WTC11 (cell line): ENCODE data around the gene CABP7. TPM values are rescaled to one million over a fixed set of nuclear protein-coding genes. Genes with fewer than 3 reads are reported as not detected.

Source experiments
- ATAC-seq: fragments of 200-7000 bp; cut with Tn5 transposase; 2 replicates; pipeline ENCODE4 v1.10.0; 2021; ENCODE audit warnings: mild to moderate bottlenecking, moderate library complexity
- CTCF ChIA-PET: fragments of 300-600 bp; sonication (Branson Sonifier 250); formaldehyde crosslinking; loops from one replicate; lab custom pipeline; 2021; ENCODE audit warnings: antibody characterized with exemption; lab: Charles Lee
- POLR2A ChIA-PET: fragments of 350-600 bp; sonication (Branson Sonifier 250); formaldehyde crosslinking; loops from one replicate; lab custom pipeline; 2021; ENCODE audit warnings: antibody characterized with exemption; lab: Charles Lee
- DNase-seq: peaks from one replicate; pipeline ENCODE4 v3.0.0; 2021; ENCODE audit warnings: low spot score
- H3K27ac Mint-ChIP-seq: 2 replicates; pipeline ENCODE4 v1.8.0; 2021; ENCODE audit warnings: mixed read lengths
- H3K27me3 Mint-ChIP-seq: 2 replicates; pipeline ENCODE4 v1.8.0; 2021; ENCODE audit warnings: low read depth, mild to moderate bottlenecking, moderate library complexity, mixed read lengths
- H3K36me3 Mint-ChIP-seq: 2 replicates; pipeline ENCODE4 v1.8.0; 2021; ENCODE audit warnings: mixed read lengths
- H3K4me1 Mint-ChIP-seq: 2 replicates; pipeline ENCODE4 v1.8.0; 2022; ENCODE audit warnings: mixed read lengths
- H3K4me3 Mint-ChIP-seq: 2 replicates; pipeline ENCODE4 v1.8.0; 2021; ENCODE audit warnings: mild to moderate bottlenecking, moderate library complexity, mixed read lengths
- H3K9me3 Mint-ChIP-seq: 2 replicates; pipeline ENCODE4 v1.8.0; 2021; ENCODE audit warnings: mixed read lengths
- ESRRA ChIP-seq: sonication (generic); formaldehyde crosslinking; IDR thresholded peaks from 2 replicates; pipeline ENCODE4 v1.8.1; 2022; ENCODE audit warnings: mild to moderate bottlenecking, missing genetic modification reagents, borderline replicate concordance
- FOXJ3 ChIP-seq: sonication (generic); formaldehyde crosslinking; IDR thresholded peaks from 2 replicates; pipeline ENCODE4 v1.9.0; 2021; ENCODE audit warnings: missing genetic modification reagents, mild to moderate bottlenecking, borderline replicate concordance
- MXD4 ChIP-seq: fragments of 250-450 bp; sonication (Bioruptor Pico); IDR thresholded peaks from 2 replicates; pipeline ENCODE4 v1.8.0; 2021; ENCODE audit warnings: mild to moderate bottlenecking, moderate library complexity, borderline replicate concordance
- MYBL2 ChIP-seq: sonication (generic); formaldehyde crosslinking; IDR thresholded peaks from 2 replicates; pipeline ENCODE4 v1.8.1; 2023; ENCODE audit warnings: mild to moderate bottlenecking, moderate library complexity, missing genetic modification reagents
- NFATC4 ChIP-seq: fragments of 250-450 bp; sonication (Bioruptor Pico); IDR thresholded peaks from 2 replicates; pipeline ENCODE4 v1.9.0; 2021; ENCODE audit warnings: mild to moderate bottlenecking
- NR3C1 ChIP-seq: sonication (generic); formaldehyde crosslinking; conservative IDR thresholded peaks from 2 replicates; pipeline ENCODE4 v1.8.1; 2023; ENCODE audit warnings: low read depth, mild to moderate bottlenecking, missing genetic modification reagents
- PRRX2 ChIP-seq: fragments of 250-450 bp; sonication (Bioruptor Pico); IDR thresholded peaks from 2 replicates; pipeline ENCODE4 v1.8.0; 2021; ENCODE audit warnings: mild to moderate bottlenecking
- SMAD3 ChIP-seq: sonication (generic); formaldehyde crosslinking; IDR thresholded peaks from 2 replicates; pipeline ENCODE4 v1.8.0; 2022; ENCODE audit warnings: missing genetic modification reagents, mild to moderate bottlenecking, borderline replicate concordance
- ZNF317 ChIP-seq: sonication (generic); formaldehyde crosslinking; IDR thresholded peaks from 2 replicates; pipeline ENCODE4 v1.8.1; 2023; ENCODE audit warnings: low read depth, mild to moderate bottlenecking, moderate library complexity, missing genetic modification reagents, borderline replicate concordance
- ZNF396 ChIP-seq: fragments of 250-450 bp; sonication (Bioruptor Pico); IDR thresholded peaks from 2 replicates; pipeline ENCODE4 v1.8.0; 2021; ENCODE audit warnings: mild to moderate bottlenecking, moderate library complexity, borderline replicate concordance
- ZNF423 ChIP-seq: fragments of 250-450 bp; sonication (Bioruptor Pico); IDR thresholded peaks from 2 replicates; pipeline ENCODE4 v2.1.2; 2022; ENCODE audit warnings: mild to moderate bottlenecking, moderate library complexity
- total RNA-seq: library from RNA; stranded (reverse); gene quantifications from 3 replicates; pipeline ENCODE4 v1.2.3, GENCODE V29; 2021
- TF ChIP-seq, protein P1 (sequence below): sonication (generic); formaldehyde crosslinking; IDR thresholded peaks from 2 replicates; pipeline ENCODE4 v1.8.0; 2022; ENCODE audit warnings: mild to moderate bottlenecking, missing genetic modification reagents
- TF ChIP-seq, protein P2 (sequence below): sonication (generic); formaldehyde crosslinking; IDR thresholded peaks from 2 replicates; pipeline ENCODE4 v1.8.1; 2022; ENCODE audit warnings: missing genetic modification reagents, borderline replicate concordance
- TF ChIP-seq, protein P3 (sequence below): sonication (generic); formaldehyde crosslinking; IDR thresholded peaks from 2 replicates; pipeline ENCODE4 v1.8.1; 2023; ENCODE audit warnings: mild to moderate bottlenecking, missing genetic modification reagents, moderate library complexity
- TF ChIP-seq, protein P4 (sequence below): sonication (generic); formaldehyde crosslinking; IDR thresholded peaks from 2 replicates; pipeline ENCODE4 v1.8.0; 2022; ENCODE audit warnings: mild to moderate bottlenecking, missing genetic modification reagents
- TF ChIP-seq, protein P5 (sequence below): sonication (generic); formaldehyde crosslinking; IDR thresholded peaks from 2 replicates; pipeline ENCODE4 v1.8.1; 2023; ENCODE audit warnings: mild to moderate bottlenecking, missing genetic modification reagents
- TF ChIP-seq, protein P6 (sequence below): sonication (generic); formaldehyde crosslinking; IDR thresholded peaks from 2 replicates; pipeline ENCODE4 v1.8.1; 2023; ENCODE audit warnings: mild to moderate bottlenecking, moderate library complexity, missing genetic modification reagents
- TF ChIP-seq, protein P7 (sequence below): fragments of 250-450 bp; sonication (Bioruptor Pico); IDR thresholded peaks from 2 replicates; pipeline ENCODE4 v1.8.0; 2021; ENCODE audit warnings: mild to moderate bottlenecking
- TF ChIP-seq, protein P8 (sequence below): sonication (generic); formaldehyde crosslinking; IDR thresholded peaks from 2 replicates; pipeline ENCODE4 v1.8.0; 2023; ENCODE audit warnings: missing genetic modification reagents
- TF ChIP-seq, protein P9 (sequence below): sonication (generic); formaldehyde crosslinking; IDR thresholded peaks from 2 replicates; pipeline ENCODE4 v1.8.1; 2022; ENCODE audit warnings: mild to moderate bottlenecking, missing genetic modification reagents, moderate library complexity, borderline replicate concordance
- TF ChIP-seq, protein P10 (sequence below): sonication (generic); formaldehyde crosslinking; conservative IDR thresholded peaks from 2 replicates; pipeline ENCODE4 v1.8.1; 2023; ENCODE audit warnings: mild to moderate bottlenecking, low read depth, missing genetic modification reagents, moderate library complexity

The CABP7 gene
- total RNA-seq, 1 experiment from 2014 or later = 0.17 TPM

DNA sequence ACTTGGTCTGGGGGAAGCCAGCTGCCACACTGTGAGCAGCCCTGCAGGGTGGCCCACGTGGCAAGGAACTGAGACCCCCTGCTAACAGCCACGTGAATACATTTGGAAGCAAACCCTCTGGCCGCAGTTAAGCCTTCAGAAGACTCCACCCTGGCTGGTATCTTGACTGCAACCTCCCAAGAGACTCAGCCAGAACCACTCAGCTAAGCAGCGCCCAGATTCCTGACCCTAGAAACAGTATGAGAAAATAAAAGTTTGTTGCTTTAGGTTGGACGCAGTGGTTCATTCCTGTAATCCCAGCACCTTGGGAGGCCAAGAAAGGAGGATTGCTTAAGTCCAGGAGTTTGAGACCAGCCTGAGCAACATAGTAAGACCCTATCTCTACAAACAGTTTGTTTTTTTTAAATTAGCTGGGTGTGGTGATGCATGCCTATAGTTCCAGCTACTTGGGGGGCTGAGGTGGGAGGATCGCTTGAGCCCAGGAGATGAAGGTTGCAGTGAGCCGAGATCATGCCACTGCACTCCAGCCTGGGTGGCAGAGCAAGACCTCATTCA lies 38.3 kb downstream of the CABP7 start (continued):
- TF ChIP-seq, protein P1, sequence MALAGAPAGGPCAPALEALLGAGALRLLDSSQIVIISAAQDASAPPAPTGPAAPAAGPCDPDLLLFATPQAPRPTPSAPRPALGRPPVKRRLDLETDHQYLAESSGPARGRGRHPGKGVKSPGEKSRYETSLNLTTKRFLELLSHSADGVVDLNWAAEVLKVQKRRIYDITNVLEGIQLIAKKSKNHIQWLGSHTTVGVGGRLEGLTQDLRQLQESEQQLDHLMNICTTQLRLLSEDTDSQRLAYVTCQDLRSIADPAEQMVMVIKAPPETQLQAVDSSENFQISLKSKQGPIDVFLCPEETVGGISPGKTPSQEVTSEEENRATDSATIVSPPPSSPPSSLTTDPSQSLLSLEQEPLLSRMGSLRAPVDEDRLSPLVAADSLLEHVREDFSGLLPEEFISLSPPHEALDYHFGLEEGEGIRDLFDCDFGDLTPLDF (CRISPR knock-in tag) = no peak
- TF ChIP-seq, protein P2, sequence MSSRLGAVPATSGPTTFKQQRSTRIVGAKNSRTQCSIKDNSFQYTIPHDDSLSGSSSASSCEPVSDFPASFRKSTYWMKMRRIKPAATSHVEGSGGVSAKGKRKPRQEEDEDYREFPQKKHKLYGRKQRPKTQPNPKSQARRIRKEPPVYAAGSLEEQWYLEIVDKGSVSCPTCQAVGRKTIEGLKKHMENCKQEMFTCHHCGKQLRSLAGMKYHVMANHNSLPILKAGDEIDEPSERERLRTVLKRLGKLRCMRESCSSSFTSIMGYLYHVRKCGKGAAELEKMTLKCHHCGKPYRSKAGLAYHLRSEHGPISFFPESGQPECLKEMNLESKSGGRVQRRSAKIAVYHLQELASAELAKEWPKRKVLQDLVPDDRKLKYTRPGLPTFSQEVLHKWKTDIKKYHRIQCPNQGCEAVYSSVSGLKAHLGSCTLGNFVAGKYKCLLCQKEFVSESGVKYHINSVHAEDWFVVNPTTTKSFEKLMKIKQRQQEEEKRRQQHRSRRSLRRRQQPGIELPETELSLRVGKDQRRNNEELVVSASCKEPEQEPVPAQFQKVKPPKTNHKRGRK (CRISPR knock-in tag) = no peak
- no peak for TF ChIP-seq PRRX2

DNA sequence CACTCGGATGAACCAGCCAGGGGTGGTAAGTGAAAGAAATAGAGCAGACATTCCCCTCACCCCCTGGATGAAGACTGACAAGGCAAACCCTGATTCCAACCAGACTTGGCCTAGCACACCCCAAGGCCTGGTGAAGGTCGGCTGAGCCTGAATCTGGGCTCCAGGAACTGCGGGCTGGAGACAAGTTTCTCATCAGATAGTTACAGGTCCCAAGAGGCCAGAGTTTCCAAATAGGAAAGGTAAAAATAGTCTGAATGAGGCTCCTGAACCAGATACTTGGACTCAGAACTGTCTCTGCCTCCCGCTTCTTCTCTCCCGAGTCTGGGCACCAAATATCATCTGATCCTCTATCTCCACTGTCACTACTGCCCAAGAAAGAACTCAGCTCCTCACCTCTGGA lies 39.2 kb downstream of the CABP7 start:
- POLR2A ChIA-PET = no interaction called here
- H3K36me3 Mint-ChIP-seq = no peaks in the 10 kb centered on the region
- CTCF ChIA-PET = interaction anchor here (0.6 to 1.0 kb wide), 2 partner anchors 8 to 169 kb away, joined by 3 read pairs; partner anchors contain the start of genes UQCR10 and ZMAT5
- H3K4me1 Mint-ChIP-seq = no peaks in the 10 kb centered on the region
- no peak overlapping the region for H3K4me3 Mint-ChIP-seq
- ATAC-seq = no peak
- no peak overlapping the region for H3K27ac Mint-ChIP-seq
- DNase-seq = no peak
- no peaks in the 10 kb centered on the region for H3K27me3 Mint-ChIP-seq
- H3K9me3 Mint-ChIP-seq = no peaks in the 10 kb centered on the region
- TF ChIP-seq, protein P3, sequence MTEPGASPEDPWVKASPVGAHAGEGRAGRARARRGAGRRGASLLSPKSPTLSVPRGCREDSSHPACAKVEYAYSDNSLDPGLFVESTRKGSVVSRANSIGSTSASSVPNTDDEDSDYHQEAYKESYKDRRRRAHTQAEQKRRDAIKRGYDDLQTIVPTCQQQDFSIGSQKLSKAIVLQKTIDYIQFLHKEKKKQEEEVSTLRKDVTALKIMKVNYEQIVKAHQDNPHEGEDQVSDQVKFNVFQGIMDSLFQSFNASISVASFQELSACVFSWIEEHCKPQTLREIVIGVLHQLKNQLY = no peak
- TF ChIP-seq NFATC4 (CRISPR knock-in tag) (no peak), NR3C1 (CRISPR knock-in tag) (no peak), ZNF317 (CRISPR knock-in tag) (no peak), FOXJ3 (CRISPR knock-in tag) (no peak), MXD4 (CRISPR knock-in tag) (no peak), ESRRA (CRISPR knock-in tag) (no peak), ZNF423 (CRISPR knock-in tag) (no peak), ZNF396 (CRISPR knock-in tag) (no peak), MYBL2 (no peak), SMAD3 (no peak)
- TF ChIP-seq, protein P4, sequence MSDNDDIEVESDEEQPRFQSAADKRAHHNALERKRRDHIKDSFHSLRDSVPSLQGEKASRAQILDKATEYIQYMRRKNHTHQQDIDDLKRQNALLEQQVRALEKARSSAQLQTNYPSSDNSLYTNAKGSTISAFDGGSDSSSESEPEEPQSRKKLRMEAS (CRISPR knock-in tag) = no peak
- TF ChIP-seq, protein P5, sequence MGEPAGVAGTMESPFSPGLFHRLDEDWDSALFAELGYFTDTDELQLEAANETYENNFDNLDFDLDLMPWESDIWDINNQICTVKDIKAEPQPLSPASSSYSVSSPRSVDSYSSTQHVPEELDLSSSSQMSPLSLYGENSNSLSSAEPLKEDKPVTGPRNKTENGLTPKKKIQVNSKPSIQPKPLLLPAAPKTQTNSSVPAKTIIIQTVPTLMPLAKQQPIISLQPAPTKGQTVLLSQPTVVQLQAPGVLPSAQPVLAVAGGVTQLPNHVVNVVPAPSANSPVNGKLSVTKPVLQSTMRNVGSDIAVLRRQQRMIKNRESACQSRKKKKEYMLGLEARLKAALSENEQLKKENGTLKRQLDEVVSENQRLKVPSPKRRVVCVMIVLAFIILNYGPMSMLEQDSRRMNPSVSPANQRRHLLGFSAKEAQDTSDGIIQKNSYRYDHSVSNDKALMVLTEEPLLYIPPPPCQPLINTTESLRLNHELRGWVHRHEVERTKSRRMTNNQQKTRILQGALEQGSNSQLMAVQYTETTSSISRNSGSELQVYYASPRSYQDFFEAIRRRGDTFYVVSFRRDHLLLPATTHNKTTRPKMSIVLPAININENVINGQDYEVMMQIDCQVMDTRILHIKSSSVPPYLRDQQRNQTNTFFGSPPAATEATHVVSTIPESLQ (CRISPR knock-in tag) = no peak
- TF ChIP-seq, protein P6, sequence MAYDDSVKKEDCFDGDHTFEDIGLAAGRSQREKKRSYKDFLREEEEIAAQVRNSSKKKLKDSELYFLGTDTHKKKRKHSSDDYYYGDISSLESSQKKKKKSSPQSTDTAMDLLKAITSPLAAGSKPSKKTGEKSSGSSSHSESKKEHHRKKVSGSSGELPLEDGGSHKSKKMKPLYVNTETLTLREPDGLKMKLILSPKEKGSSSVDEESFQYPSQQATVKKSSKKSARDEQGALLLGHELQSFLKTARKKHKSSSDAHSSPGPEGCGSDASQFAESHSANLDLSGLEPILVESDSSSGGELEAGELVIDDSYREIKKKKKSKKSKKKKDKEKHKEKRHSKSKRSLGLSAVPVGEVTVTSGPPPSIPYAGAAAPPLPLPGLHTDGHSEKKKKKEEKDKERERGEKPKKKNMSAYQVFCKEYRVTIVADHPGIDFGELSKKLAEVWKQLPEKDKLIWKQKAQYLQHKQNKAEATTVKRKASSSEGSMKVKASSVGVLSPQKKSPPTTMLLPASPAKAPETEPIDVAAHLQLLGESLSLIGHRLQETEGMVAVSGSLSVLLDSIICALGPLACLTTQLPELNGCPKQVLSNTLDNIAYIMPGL (CRISPR knock-in tag) = no peak
- TF ChIP-seq, protein P7, sequence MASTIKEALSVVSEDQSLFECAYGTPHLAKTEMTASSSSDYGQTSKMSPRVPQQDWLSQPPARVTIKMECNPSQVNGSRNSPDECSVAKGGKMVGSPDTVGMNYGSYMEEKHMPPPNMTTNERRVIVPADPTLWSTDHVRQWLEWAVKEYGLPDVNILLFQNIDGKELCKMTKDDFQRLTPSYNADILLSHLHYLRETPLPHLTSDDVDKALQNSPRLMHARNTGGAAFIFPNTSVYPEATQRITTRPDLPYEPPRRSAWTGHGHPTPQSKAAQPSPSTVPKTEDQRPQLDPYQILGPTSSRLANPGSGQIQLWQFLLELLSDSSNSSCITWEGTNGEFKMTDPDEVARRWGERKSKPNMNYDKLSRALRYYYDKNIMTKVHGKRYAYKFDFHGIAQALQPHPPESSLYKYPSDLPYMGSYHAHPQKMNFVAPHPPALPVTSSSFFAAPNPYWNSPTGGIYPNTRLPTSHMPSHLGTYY (CRISPR knock-in tag) = no peak
- TF ChIP-seq, protein P8, sequence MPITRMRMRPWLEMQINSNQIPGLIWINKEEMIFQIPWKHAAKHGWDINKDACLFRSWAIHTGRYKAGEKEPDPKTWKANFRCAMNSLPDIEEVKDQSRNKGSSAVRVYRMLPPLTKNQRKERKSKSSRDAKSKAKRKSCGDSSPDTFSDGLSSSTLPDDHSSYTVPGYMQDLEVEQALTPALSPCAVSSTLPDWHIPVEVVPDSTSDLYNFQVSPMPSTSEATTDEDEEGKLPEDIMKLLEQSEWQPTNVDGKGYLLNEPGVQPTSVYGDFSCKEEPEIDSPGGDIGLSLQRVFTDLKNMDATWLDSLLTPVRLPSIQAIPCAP (CRISPR knock-in tag) = no peak
- TF ChIP-seq, protein P9, sequence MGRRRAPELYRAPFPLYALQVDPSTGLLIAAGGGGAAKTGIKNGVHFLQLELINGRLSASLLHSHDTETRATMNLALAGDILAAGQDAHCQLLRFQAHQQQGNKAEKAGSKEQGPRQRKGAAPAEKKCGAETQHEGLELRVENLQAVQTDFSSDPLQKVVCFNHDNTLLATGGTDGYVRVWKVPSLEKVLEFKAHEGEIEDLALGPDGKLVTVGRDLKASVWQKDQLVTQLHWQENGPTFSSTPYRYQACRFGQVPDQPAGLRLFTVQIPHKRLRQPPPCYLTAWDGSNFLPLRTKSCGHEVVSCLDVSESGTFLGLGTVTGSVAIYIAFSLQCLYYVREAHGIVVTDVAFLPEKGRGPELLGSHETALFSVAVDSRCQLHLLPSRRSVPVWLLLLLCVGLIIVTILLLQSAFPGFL (CRISPR knock-in tag) = no peak
- TF ChIP-seq, protein P10, sequence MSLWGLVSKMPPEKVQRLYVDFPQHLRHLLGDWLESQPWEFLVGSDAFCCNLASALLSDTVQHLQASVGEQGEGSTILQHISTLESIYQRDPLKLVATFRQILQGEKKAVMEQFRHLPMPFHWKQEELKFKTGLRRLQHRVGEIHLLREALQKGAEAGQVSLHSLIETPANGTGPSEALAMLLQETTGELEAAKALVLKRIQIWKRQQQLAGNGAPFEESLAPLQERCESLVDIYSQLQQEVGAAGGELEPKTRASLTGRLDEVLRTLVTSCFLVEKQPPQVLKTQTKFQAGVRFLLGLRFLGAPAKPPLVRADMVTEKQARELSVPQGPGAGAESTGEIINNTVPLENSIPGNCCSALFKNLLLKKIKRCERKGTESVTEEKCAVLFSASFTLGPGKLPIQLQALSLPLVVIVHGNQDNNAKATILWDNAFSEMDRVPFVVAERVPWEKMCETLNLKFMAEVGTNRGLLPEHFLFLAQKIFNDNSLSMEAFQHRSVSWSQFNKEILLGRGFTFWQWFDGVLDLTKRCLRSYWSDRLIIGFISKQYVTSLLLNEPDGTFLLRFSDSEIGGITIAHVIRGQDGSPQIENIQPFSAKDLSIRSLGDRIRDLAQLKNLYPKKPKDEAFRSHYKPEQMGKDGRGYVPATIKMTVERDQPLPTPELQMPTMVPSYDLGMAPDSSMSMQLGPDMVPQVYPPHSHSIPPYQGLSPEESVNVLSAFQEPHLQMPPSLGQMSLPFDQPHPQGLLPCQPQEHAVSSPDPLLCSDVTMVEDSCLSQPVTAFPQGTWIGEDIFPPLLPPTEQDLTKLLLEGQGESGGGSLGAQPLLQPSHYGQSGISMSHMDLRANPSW = no peak
